Activated T-helper 2 cell treated with anti-CD3 and anti-CD28 coated beads, Interferon-gamma antibody, Interleukin-2, Interleukin-4, amounts not matched to agents 10 μg/mL and 5 μg/mL and 100 μg/mL, durations not matched to agents 14 hours and 24 hours and 36 hours (primary cell): Measurements from ENCODE around the gene COL5A1. TPM values are rescaled to one million over a fixed set of nuclear protein-coding genes. Genes with fewer than 3 reads are reported as not detected.

Experiments used
- DNase-seq: peaks from one replicate; pipeline ENCODE4 v3.0.0; 2021; ENCODE audit warnings: low spot score
- H3K27ac Mint-ChIP-seq: one replicate; pipeline ENCODE4 v1.8.0; 2021; ENCODE audit warnings: mixed read lengths
- H3K27me3 Mint-ChIP-seq: one replicate; pipeline ENCODE4 v1.8.0; 2021; ENCODE audit warnings: low read depth, mixed read lengths
- H3K36me3 Mint-ChIP-seq: one replicate; pipeline ENCODE4 v1.8.0; 2021; ENCODE audit warnings: low read depth, mixed read lengths
- H3K4me1 Mint-ChIP-seq: one replicate; pipeline ENCODE4 v1.8.0; 2021; ENCODE audit warnings: low read depth, mixed read lengths
- H3K4me3 Mint-ChIP-seq: one replicate; pipeline ENCODE4 v1.8.0; 2021; ENCODE audit warnings: low read depth, mild to moderate bottlenecking, moderate library complexity, mixed read lengths
- H3K9me3 Mint-ChIP-seq: one replicate; pipeline ENCODE4 v1.8.0; 2021; ENCODE audit warnings: mixed read lengths
- intact Hi-C: fragments of 100-400 bp; cut with micrococcal nuclease; formaldehyde crosslinking; loops from one replicate; pipeline ENCODE4 v1.15.1; 2023
- total RNA-seq: library from RNA; stranded (reverse); gene quantifications from 2 replicates; pipeline ENCODE4 v1.2.3, GENCODE V29; 2022

COL5A1 gene
- total RNA-seq, 1 donor from 2014 or later = not detected

DNA sequence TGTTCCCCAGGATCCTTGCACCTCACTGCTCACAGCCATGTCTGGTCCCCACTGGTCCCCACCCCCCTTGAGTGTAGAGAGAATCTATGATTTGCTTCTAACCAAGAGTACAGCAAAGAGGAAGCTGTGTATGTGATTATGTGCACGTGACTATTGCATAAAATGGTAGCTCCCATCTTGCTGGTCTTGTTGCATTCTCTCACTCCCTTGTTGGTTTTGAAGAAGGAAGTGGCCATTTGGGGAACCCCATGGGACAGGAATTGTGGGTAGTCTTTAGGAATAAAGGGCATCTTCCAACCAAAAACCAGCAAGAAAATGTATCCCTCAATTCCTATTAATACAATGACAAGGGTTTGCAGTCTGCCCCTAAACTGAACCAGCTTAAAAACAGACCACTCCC, 233.8 kb downstream of the COL5A1 start:
- Mint-ChIP-seq H3K36me3 (no peaks in the 10 kb centered on the region), H3K27me3 (peaks cover 2% of the 10 kb centered on the region), H3K27ac (no peak overlapping the region), H3K4me1 (no peaks in the 10 kb centered on the region), H3K9me3 (no peaks in the 10 kb centered on the region), H3K4me3 (no peak overlapping the region)
- DNase-seq = no peak
- intact Hi-C loops = no loop called here

DNA sequence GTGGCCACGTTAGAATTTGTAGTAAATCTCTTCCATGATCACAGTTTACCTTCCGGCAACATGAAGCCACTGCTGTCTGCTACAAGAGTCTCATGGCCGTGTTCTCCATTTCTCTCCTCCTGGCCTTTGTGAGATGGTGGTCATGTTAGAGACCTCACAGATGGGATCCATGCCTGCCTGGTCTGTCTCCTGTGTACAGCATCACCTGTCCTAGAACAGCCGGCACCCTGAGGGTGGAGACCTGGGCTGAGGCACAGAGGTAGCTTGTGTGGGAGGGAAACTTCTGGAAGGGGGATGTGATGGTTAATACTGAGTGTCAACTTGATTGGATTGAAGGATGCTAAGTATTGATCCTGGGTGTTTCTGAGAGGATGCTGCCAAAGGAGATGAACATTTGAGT, 235.9 kb downstream of the COL5A1 start:
- Mint-ChIP-seq H3K9me3 (no peaks in the 10 kb centered on the region), H3K27me3 (peaks cover 2% of the 10 kb centered on the region), H3K4me1 (no peaks in the 10 kb centered on the region), H3K36me3 (no peaks in the 10 kb centered on the region), H3K27ac (no peak overlapping the region), H3K4me3 (no peak overlapping the region)
- DNase-seq = no peak
- intact Hi-C loops = no loop called here

DNA sequence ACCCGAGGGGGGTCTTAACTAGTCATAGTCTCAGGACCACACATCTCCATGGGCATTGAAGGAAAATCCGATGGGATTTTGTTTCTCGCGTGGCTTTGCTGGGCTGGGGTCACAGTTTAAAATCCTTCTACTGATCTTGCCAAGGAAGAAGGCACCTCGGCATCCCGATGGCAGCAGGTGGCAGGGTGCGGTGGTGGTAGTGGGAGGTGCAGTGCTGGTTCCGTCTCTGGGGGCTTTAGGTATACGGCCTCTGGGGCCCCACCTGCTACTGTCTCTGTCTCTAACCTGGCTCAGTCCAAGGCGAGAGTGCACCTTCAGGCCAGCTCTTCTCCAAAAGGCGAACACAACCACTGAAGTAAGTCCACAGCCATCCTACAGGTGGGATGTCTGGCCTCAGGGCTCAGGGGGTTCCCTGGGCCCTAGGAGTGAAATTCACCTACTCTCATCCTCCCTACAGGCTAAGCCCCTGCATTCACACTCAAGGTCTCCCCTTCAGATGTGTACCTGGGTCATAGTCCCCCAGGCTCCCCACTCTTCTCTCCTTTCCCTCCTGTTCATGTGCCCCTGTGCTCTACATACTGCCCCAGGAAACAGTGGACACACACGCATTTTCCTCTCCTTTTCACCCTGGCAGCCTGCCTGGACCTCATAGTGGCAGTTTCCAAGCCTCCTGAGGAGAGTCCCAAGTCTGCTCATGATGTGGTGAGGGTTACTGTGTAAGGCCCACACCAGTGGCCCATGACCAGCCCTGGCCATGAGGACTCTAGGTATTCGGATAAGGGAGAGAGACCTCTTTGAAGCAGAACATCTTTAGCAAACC, 238.3 kb downstream of the COL5A1 start:
- H3K27ac Mint-ChIP-seq = no peak overlapping the region

DNA sequence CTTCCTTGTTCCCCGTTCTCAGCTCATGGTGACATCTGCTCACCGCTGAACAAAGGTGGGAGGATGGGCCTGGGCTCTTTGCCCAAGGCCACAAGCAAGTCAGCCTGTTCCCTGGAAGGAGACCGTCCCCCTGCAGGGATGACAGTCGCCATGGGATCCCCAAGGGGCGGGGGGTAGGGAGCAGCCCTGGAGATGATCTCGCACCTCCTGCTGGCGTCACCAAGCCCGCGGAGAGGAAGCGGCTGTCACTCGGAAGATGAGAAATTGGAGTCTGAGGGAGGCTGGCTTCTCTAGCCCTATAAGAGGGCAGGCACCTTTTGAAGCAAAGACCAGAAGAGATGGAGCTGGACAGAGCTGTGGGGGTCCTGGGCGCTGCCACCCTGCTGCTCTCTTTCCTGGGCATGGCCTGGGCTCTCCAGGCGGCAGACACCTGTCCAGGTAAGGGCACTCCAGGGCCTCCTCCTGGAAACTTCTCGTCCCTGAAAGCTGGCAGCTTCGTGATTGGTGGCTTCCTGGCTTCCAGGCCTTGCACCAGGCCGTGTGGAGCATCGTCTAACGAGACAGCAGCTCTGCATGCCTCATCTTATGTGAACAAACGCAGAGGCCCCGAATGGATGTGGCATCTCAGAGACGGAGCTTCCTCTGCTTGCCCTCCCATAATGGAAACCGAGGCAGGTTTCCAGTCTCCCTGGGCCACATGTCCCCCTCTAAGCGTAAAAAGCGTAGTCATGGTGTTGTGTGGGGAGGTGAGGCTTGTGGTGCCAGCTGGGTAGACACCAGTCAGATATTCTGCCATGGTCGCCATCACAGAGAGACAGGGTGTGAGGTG, 239.1 kb downstream of the COL5A1 start, which contains the start of gene FCN2:
FCN2 (plus strand) TSS at position 327 of the 829 bp plus-strand sequence; CDS start at position 339, 12 bp downstream.
- H3K36me3 Mint-ChIP-seq = no peaks in the 10 kb centered on the region
- H3K27ac Mint-ChIP-seq = no peak within 1 kb of the TSS
- intact Hi-C loops = no loop called here
- H3K9me3 Mint-ChIP-seq = no peaks in the 10 kb centered on the region
- no peaks in the 10 kb centered on the region for H3K4me1 Mint-ChIP-seq
- H3K27me3 Mint-ChIP-seq = no peaks in the 10 kb centered on the region
- no peak for DNase-seq
- no peak within 1 kb of the TSS for H3K4me3 Mint-ChIP-seq

More for the DNA sequence above, 238.3 kb downstream of the COL5A1 start:
- Mint-ChIP-seq H3K9me3 (no peaks in the 10 kb centered on the region), H3K36me3 (no peaks in the 10 kb centered on the region), H3K4me3 (no peak overlapping the region), H3K27me3 (peaks cover 2% of the 10 kb centered on the region), H3K4me1 (no peaks in the 10 kb centered on the region)
- DNase-seq = no peak
- intact Hi-C loops = no loop called here

DNA sequence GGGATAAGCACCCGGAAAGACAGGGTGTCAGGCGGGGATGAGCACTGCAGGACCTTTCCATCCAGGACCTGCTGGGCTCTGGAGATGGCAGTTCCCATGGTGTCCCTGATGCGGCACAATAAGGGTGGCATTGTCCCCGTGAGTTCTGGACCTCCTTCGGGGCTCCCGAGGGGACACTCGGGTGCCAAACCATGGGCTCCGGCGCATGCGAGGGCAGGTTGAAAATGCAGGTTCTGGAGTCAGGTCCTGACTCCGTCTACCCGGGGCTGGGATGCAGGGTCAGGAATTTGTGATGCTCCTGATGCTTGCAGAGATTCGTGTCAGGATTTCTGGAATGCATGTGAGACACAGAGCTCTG, 239.7 kb downstream of the COL5A1 start:
- DNase-seq = no peak
- no peaks in the 10 kb centered on the region for H3K9me3 Mint-ChIP-seq
- H3K36me3 Mint-ChIP-seq = no peaks in the 10 kb centered on the region
- H3K27me3 Mint-ChIP-seq = no peaks in the 10 kb centered on the region
- H3K27ac Mint-ChIP-seq = no peak overlapping the region
- no peak overlapping the region for H3K4me3 Mint-ChIP-seq
- intact Hi-C loops = no loop called here
- no peaks in the 10 kb centered on the region for H3K4me1 Mint-ChIP-seq

DNA sequence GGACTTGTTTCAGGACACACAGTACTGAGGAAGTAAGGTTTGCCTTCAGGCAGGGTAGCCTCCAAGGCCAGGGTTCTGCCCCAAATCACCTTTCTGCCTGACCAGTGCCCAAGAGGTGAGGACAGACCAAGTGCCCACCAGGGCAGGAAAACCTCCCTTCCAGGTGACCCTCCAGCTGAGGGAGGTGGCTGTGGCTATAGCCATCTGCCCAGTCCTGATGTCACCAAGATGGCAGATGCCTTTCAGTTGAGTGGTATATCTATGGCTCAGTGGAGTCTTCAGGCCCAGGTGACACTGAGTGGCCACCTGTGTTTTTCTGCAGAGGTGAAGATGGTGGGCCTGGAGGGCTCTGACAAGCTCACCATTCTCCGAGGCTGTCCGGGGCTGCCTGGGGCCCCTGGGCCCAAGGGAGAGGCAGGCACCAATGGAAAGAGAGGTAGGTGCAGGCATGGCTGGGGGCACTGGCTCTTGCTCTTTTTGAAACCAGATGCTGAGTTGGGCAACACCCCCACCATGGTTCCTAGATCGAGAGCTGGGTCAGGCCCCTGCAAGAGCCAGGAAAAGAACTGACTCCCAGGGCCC, 240.7 kb downstream of the COL5A1 start:
- no peak for DNase-seq
- Mint-ChIP-seq H3K27me3 (no peaks in the 10 kb centered on the region), H3K4me3 (no peak overlapping the region), H3K27ac (no peak overlapping the region), H3K36me3 (no peaks in the 10 kb centered on the region), H3K9me3 (no peaks in the 10 kb centered on the region), H3K4me1 (no peaks in the 10 kb centered on the region)
- intact Hi-C loops = no loop called here

DNA sequence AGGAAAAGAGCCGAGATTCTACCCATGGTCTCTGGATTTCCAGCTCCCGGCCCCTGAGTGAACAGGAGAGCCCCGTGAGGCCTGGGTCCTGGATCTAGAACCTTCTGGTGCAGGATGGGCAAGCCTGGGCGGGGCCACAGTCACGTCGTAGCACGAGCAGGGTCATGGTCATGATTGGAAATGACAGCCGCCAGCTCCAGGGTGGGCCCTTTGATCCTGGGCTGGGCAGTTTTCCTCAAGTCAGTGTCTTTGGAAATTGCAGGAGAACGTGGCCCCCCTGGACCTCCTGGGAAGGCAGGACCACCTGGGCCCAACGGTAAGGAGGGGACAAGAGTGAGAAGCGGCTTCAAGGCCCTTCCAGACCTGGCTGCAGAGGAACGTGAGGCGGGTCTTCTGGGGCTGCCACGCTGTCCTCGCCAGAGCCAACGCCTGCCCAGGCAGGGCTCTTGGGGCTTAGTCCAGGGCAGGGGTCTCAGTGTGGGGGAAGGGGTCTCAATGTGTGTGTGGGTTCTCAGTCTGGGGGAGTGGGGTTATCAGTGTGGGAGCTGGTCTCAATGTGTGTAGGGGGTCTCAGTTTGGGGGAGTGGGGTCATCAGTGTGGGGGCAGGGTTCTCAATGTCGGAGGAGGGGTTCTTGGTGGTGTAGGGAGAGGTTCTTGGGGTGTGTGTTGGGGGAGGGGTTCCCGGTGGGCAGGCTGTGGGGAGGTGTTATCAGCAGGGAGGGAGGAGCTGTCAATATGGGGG, 241.6 kb downstream of the COL5A1 start:
- intact Hi-C loops = no loop called here
- H3K27me3 Mint-ChIP-seq = no peaks in the 10 kb centered on the region
- H3K9me3 Mint-ChIP-seq = no peaks in the 10 kb centered on the region
- no peaks in the 10 kb centered on the region for H3K4me1 Mint-ChIP-seq
- no peak overlapping the region for H3K4me3 Mint-ChIP-seq
- H3K36me3 Mint-ChIP-seq = no peaks in the 10 kb centered on the region
- H3K27ac Mint-ChIP-seq = no peak overlapping the region
- no peak for DNase-seq

DNA sequence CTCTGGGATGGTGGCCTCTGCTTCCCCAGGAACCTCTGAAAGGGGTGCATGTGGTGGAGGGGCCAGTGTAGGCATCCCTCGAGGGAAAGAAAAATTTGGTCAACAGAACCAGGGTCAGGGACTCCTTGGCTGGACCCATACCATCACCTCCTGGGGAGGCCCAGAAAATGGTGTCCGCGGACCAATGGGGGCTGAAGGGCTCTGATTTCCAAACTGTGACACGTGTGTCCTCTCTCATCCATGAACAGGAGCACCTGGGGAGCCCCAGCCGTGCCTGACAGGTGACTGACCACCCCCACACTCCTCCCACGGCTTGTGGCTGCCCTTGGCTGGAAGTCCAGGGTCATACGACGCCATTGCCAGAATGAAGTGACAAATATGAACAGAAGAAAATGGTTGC, 242.9 kb downstream of the COL5A1 start:
- Mint-ChIP-seq H3K36me3 (no peaks in the 10 kb centered on the region), H3K9me3 (no peaks in the 10 kb centered on the region), H3K27ac (no peak overlapping the region), H3K27me3 (no peaks in the 10 kb centered on the region), H3K4me3 (no peak overlapping the region), H3K4me1 (no peaks in the 10 kb centered on the region)
- intact Hi-C loops = no loop called here
- DNase-seq = no peak

DNA sequence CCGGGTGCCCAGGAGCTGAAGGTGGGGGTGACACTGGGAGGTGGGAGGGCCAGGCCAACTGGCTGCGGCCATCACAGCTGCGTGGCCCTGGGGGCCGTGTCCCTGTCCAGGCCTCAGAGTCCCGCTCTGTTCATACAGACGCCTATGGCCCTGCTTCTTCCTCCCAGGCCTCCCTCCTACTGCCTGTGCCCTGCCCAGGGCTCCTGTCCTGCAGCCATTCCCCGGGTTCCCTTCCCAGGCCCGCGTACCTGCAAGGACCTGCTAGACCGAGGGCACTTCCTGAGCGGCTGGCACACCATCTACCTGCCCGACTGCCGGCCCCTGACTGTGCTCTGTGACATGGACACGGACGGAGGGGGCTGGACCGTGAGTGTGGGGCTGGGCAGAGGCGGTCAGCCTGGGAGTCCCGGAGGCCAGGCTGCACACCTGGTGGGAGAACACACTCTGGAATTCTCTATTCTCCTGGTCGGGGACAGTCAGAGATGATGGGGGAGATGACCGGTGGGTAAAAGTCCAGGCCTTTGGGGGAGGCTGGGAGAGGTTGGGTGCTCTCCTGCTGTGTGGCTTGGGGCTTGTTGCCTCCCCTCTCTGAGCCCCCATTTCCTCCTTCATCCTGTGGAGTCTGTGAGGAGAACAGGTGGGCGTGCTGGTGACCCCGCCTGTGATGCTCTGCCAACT, 243.5 kb downstream of the COL5A1 start:
- DNase-seq = no peak
- Mint-ChIP-seq H3K9me3 (no peaks in the 10 kb centered on the region), H3K4me1 (no peaks in the 10 kb centered on the region), H3K27ac (no peak overlapping the region), H3K4me3 (no peak overlapping the region), H3K27me3 (no peaks in the 10 kb centered on the region), H3K36me3 (no peaks in the 10 kb centered on the region)
- intact Hi-C loops = no loop called here

DNA sequence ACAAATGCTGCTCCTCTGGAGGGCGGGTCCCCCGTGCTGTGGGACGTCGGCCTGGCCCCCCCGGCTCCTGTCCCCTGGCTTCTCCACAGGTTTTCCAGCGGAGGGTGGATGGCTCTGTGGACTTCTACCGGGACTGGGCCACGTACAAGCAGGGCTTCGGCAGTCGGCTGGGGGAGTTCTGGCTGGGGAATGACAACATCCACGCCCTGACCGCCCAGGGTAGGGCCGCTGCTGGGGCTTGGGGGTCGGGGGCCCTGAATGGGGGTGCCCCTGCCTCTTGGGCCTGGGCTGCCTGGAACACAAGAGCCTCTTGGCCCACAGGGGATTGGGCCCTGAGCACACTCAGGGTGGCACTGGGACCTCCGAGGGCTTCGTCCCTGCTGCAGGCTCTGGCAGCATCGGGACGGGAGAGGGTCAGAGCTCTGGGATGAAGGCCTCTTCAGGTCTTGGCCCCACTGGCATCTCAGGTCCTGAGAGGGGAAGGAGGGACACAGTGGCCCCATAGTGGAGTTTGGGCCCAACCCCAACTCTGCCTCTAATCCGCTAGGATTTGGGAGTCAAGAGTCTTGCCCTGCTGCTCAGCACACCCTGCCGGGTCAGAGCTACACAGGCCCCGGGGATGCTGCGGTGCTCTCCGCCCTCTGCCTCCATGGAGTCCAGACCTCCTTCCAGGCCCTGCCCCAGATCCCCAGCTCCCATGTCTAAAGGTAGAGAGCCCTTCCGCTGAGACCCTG, 244.2 kb downstream of the COL5A1 start:
- DNase-seq = no peak
- no peak overlapping the region for H3K4me3 Mint-ChIP-seq
- no peaks in the 10 kb centered on the region for H3K27me3 Mint-ChIP-seq
- H3K9me3 Mint-ChIP-seq = no peaks in the 10 kb centered on the region
- no peaks in the 10 kb centered on the region for H3K36me3 Mint-ChIP-seq
- H3K27ac Mint-ChIP-seq = no peak overlapping the region
- intact Hi-C loops = no loop called here
- no peaks in the 10 kb centered on the region for H3K4me1 Mint-ChIP-seq

DNA sequence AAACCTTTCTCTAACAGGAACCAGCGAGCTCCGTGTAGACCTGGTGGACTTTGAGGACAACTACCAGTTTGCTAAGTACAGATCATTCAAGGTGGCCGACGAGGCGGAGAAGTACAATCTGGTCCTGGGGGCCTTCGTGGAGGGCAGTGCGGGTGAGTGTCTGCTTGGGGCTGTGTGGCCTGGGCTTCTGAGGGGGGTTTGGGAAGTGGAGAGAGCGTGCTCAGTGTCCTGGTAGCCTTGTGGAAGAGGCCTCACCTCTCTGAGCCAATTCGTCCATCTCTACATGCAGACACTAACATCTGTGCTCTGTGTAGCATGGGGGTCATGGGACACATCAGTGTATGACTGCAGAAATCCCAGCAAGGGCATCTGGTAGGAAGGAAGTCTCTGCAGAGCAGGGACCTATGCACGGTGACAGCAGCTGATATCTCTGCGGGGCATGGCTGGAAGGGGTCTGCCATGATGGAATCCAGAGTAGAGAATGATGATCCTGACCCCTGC, 244.9 kb downstream of the COL5A1 start:
- Mint-ChIP-seq H3K27me3 (no peaks in the 10 kb centered on the region), H3K36me3 (no peaks in the 10 kb centered on the region), H3K27ac (no peak overlapping the region), H3K9me3 (no peaks in the 10 kb centered on the region), H3K4me3 (no peak overlapping the region), H3K4me1 (no peaks in the 10 kb centered on the region)
- no peak for DNase-seq
- intact Hi-C loops = no loop called here
